GM19324 (cell line): Measurements from ENCODE around the gene ATF6.

Experiments
- ATAC-seq: cut with Tn5 transposase; IDR thresholded peaks from one replicate; pipeline ENCODE4 v1.9.1; 2021; ENCODE audit warnings: mild to moderate bottlenecking, moderate library complexity; ENCODE audit not compliant: unreplicated experiment, low FRiP score

Gene ATF6

DNA sequence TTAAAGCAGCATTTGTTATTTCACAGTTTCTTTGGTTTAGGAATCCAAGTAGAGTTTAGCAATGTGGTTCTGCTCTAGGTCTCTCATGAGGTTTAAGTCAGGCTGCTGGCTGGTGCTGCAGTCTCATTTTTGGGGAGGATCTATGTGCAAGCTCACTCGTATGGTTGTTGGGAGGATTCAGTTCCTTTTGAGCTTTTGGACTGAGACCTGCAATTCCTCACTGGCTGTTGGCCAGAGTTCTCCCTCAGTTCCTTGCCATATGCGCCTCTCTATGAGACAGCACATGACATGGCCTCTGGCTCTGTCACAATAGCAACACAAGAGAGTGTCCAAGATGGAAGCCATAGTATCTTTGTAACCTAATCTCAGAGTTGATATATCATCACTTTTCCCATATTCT lies 166.5 kb downstream of the ATF6 start:
- ATAC-seq: no peak

DNA sequence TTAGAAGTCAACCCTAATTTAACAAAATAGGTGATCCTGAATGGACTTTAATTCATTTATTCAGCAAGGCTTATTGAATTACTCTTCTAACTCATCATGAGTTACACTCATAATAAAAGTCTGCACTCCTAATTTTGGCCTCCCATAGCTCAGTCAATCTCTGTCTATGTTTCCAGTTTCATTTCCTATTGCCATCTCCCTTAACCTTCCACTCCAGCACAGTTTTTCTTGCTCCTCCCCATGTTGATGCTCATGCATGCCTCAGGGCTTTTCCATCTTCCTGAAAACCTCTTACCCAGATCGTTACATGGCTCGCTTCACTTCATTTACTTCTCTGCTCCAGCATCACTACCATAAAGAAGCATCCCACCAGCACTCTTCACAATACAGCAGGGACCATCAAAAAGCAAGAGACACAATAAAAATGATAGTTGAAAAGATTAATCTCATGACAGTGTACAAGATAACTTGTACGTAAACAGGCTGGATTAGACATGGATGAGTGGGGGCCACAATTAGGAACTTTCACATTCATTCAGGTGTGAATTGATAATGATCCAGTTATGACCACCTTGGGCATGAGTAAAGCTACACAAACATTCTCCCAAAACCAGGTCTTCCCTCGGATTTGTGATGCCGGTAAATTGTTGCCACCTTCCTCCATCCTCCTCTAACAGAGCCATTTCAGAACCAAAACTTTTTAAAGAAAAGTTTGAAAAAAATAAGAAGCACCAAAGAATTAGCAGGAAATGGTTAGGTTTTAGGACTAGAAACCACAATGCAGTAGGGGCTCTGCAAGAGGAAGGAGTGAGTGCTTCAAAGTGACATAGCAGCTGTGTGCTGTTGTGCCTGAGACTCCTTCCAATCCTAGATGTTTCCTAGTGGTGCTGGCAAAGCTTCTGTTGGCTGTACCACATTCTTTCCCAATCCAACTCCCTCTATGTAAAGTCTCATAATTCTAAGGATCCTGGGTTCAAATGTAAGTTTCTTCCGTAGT lies 167.8 kb downstream of the ATF6 start:
- no peak for ATAC-seq

DNA sequence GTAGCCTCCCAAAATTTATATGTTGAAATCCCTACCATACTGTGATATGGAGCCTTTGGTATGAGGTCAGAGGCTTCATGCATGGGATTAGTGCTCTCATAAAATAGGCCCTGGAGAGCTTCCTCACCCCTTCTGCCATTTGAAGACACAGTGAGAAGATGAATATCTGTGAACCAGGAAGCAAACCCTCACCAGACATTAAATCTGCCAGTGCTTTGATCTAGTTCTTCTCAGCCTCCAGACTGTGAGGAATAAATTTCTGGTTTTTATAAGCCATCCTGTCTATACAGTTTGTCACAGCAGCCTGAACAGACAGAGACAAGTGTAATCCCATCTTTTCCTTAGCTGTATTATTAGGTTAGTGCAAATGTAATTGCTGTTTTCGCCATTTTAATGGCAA lies 169.1 kb downstream of the ATF6 start:
- ATAC-seq: no peak

DNA sequence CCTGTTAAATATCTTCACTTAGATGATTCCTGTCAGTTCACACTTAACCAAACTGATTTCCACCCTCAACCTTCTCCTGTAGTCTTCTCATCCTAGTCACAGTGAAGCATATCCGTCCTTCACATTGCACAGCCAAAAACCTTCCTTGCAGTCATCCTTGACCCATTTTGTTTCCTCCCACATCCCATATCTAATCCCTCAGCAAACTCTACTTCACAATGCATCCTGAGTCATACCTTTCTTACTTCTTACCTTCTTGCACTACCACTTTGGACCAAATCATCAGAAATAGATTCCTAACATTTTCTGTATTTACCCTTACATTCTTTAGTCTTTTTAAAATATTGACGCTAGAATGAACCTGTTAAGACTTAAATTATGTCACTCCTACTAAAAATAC lies 170.7 kb downstream of the ATF6 start:
- no peak for ATAC-seq

DNA sequence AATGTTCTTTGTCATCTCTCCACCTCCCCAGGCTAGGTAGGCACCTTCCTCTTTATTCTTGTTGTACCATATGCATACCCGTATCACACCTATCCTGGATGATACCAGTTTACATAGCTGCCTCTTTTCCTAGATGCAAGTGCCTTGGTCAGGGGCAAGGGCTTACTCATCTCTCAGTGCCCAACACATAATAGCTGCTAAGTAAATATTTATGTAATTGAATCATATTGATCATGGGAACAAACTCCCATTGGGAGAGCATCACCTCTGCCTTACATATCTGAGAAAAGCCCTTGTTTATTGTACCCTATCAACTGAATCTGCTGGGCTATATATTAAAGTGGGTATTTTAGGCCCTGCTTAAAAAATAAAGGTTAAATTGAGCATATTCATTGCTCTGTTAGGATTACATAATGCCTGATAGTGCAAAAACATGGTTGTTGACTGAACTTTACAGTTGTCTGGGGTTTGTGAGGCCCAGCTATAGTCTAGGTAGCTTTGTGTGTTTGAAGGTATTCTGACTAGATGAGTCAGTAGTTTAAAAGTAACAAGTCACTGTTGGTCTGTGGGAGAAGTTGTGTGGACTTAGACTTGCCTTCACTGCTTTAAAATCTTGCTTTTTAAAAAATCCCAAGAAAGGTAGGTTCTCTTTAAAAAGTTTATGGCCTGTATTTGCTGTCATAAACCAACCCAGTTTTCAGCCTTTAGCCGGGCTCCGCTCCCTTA lies 174.9 kb downstream of the ATF6 start:
- ATAC-seq: no peak

DNA sequence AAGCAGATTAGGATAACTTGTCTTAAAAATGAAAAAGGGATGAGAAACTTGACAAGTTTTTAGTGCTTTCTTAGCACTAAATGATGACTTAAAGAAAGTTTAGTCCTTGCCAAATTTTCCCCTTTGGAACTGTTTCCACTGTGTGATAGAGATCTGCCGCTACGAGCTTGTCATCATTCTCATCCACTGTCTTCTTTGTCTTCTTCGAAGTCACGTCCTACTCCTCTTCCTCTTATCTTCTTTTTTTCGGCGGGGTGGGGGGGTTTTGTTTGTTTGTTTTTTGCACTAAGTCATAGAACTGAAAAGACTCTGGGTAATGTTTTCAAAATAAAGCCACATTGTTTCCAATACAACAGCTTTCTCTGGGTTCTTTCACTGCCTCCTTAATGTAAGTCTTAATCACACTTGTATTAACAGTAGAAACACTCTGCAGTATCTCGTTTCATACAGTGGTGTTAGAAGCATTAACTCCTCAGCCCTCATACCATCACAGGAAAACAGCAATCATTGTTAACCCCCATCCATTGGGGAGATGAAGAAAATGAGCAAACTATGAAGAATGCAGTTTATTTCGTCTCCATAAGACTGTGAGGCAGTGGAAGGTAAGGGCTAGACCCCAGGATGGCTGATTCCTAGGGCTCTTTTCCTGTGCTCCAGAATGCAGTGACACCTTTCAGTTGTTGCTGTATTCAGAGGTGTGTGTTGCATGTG lies 175.8 kb downstream of the ATF6 start:
- ATAC-seq: no peak

DNA sequence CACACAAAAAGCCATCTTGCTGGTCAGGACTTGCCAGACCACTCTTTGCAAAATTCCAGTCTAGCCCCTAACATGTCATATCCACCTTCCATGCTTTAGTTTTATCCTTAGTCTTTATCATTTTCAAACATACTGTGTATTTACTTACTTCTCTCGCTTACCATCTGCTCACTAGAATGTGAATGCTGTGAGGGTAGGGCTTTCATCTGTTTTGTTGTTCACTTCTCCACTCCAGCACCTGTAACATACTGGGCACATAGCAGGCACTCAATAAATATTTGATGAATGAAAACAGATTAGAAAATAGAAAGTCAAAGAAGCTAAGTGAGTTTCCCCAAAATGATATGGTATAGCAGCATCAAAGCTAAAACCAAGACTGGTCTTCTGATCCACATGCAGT lies 177.6 kb downstream of the ATF6 start:
- no peak for ATAC-seq

DNA sequence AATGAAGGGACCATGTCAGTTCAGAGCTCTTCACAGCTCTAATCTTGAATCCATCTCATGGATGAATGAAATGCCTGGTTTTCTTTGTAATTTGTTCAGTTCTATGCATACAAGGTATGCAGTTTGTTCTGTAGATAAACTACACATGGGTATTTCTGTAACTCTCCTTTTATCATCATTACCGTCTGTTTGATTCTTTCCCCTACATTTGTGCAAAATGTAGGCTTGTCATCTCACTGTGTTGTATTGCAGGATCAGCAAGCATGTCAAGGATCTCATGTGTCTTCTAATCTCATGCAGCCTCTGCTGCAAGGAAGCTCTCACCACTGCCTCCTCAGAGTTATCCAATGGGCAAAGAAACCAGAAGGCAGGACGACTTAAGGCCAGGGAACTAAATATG lies 178.3 kb downstream of the ATF6 start:
- ATAC-seq: no peak

DNA sequence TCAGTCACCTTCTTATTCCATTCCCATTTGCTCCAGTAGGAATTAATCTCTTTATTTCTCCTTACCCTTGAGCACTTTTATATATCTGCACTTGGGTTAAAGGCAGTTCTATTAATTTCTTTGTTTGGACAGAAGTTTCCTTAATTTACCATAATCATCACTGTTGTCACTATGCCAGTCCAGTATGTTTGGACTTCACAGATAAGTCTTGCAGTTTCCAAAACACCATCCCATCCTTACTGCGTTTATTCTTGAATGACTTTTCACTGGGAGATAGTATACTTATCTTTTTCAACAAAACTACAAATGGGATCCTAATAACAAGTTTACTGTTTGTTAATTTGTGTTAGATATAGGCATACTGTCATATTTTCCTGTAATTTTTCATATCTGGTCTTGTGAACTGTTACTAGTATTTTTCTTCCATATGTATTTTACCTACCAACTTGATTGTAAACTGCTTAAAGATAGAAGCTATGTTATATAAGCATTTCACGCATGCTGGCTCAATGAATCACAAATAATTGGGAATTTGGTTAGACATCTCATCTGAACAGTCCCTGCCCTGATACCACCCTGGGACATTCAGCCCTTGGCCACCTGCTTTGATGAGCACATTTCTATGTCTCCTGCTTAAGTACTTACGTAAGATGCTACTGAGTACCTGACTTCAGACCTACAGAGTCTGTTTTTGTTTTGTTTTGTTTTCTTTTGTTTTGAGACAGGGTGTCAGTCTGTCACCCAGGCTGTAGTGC lies 179.4 kb downstream of the ATF6 start:
- no peak for ATAC-seq

DNA sequence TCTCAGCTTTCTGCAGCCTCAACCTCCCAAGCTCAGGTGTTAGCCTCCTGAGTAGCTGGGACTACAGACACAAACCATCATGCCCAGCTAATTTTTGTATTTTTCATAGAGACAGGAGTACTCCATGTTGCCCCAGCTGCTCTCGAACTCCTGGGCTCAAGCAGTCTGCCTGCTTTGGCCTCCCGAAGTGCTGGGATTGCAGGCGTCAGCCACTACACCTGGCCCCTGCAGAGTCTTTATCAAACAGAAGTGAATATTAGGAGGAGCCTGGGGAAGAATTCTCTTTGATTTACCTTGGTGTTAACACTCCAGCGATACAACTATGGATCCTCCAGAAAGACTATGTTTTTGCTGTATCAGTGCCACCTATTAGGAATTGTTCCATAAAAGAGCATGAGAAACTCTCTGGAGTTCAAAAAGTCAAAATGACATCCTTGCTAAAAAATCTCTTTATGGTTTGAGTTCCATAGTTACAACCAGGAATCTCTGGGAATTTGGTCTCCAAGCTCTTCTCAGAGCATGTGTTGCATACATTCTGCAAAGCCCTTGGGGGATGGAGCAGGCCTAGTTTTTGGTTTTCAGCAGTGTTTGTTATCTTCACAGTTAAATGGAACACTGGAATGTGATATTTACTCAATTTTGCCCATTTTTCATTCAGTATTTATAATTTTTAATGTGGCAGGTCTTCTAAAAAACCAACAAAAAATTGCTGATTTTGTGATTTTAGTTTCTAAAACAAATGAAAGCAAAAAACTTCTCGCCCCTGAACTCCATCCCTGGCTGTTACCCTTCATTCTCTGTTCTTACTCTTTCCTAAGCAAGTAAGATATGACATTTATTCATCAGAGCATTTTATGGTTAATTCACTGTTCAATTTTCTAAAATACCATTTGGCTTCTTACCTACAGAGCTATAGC lies 180.2 kb downstream of the ATF6 start:
- ATAC-seq: no peak

DNA sequence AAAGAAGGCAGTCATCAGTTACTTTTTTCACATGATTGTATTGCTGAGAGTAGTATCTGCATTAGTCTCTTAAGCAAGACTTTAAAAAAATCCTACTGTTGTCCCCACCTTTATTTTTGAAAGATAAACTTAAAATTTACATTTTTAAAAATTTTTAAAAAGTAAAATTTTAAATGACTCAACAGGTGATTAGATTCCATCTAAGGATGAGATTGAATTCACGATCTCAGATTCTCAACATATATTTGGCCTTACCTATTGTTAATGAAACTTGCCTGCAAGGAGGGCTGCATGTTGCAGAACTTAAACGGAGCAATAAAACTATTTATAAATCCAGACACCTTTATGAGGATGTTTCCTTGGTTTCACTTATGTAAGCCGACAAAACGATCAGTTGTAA lies 182.3 kb downstream of the ATF6 start:
- ATAC-seq: no peak

DNA sequence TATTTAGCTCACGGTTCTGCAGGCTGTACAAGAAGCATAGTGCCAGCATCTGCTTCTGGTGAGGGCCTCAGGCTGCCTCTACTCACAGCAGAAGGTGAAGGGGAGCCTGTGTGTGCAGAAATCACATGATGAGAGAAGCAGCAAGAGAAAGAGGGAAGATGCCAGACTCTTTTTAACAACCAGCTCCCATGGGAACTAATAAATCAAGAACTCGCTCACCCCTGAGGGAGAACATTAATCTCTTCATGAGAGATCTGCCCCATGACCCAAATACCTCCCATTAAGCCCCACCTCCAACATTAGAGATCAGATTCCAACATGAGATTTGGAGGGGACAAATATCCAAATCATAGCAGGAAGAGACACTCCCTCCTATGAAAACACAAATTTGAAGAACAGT lies 183.4 kb downstream of the ATF6 start:
- no peak for ATAC-seq

DNA sequence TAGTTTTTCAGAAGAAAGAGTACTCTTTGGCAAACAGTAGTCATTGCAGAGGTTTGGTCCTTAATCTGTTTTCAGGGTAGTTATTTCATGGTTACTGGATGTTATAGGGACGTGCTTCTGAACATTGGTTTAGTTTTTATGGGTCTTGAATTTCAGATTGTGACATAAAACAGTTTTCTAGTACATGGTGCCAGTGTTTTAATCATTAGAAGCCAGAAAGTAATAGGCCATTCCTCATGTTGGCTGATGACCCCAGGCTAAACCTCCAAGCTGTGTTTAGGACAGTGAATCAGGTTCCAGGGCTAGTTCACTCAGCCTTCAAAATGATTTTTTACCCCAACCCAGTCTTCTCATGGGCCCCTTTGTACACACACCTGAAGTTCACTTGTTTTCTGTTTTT lies 184.3 kb downstream of the ATF6 start:
- ATAC-seq: no peak

DNA sequence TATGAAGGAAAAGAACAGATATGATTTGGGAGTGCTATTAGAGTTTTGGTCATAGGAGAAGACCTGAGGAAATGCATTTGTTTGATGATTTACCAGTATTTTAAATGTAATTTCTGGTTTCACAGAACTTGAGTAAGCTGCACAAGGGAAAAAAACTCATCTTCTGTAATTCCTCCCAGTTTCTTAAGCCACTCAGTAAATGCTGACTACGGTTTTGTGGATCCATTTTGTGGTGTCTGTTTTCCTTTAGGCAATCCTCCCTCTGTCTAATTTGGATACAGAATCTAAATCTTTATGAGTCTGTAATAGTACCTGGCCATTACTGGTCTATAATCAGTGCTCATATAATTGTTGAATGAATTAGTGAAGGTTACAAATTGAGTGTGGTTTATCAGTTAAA lies 185.5 kb downstream of the ATF6 start:
- ATAC-seq: no peak

DNA sequence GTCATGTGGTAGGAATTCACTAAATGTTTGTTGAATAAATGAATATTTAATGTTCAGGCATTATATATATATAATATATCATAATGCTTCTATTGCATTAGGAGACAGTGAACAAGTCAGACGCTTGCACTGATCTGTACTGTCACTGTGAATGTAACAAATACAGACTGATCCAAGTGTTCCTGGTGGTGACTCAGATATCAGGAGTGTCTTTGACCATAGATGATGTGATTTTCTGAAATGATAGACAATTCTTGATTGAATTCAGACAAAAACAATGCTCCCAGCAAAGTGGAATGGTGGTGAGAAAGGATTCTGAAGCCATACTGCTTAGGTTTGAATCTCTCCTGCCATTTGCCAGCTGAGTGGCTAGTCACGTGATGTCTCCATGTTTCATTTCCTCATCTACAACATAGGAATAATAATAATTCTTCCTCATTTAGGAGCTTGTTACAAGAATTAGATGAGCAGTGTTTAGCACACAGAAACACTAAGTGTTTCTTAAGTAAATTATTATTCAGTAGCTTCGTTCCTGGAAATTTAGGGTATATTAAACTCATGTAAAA lies 186.6 kb downstream of the ATF6 start:
- ATAC-seq: no peak

DNA sequence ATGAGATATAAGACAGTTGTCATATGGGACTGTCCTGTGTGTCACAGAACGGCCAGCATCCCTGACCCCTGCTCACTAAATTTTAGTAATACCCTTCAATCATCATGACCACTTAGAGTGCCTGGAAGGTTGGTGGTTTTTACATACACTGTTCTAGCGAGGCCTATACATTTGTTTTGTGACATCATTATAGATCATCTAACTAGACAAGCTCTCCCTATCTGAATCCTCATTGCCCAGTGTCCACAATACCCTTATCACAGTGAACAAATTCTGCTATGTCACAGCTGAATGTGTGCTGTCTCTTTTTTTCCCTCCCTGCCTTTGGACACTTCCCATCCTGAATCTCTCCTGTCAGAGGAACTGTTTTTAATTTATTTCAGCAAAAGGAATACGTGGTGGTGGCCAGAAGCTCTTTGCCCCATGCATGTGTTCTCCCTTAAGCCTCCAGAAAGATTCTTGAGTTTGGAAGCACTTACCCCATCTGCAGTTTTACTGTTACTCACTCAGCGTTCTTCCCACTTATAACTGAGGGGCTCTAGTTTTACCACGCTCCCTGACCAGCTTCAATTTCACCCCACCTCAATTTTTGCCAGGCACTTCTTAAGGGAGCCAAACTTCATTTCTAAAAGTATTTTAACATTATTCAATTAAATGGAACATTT lies 187.3 kb downstream of the ATF6 start:
- ATAC-seq: no peak

DNA sequence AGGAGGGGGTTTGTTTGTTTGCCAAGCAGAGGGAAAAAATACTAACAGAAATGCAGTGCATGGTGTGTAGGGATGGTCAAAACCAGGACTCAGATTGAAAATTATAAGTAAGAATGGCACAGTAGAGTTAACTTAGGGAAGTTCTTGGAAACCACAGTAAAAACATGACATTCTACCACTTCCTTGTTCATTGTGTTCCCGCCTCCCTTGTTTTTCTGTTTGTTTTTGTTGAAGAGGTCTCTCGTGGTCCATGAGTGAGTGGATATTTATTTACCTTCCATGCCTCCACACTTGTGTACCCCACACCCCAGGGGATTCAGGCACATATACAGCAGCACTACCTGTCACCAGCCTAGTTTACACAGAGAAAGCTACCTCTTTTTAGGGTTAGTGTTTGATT lies 187.9 kb downstream of the ATF6 start:
- no peak for ATAC-seq

DNA sequence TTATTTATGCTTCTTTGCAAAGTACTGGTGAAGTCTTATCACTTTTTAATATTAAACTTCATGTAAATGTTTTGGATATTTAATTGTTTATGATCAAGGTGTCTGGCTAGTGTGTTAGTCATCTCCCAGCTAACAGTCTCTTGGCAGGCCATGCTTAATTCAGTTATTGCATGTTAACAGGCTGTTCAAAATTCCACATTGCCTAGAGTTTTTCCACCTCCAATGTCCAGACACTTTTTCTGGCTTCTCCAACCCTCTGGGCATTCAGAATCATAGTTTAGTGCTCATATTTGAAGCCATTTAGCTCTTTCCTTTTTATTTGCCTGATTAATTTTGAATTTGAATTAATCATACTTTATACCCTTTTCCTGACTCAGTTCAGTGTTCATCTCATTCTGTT lies 188.3 kb downstream of the ATF6 start:
- no peak for ATAC-seq

DNA sequence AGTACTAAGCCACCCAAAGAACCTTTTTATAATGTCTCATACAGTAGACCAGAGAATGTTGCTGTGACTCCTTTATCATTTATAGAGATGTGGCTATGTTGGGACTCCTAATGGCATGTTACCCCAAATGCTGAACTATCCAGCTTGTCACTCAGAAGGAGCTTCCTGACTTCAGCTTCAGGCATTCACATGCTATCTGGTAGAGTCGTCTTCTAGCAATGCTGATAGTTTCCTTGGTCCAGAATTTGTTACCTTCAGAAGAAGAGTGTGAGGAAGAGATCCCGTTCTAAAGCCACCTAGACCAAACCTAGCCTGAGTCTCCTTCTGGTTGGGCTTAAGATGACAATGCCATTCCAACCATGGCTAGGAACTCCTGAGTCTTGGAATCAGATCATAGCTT lies 189.5 kb downstream of the ATF6 start:
- no peak for ATAC-seq
